OCI-LY1 (cell line): Measurements from ENCODE around the gene GPR3.

Experiments used
- H2AFZ ChIP-seq: fragments of 200-600 bp; sonication (generic), shearing (Covaris generic); 2 replicates; pipeline ENCODE4 v1.6.0; 2014; ENCODE audit warnings: antibody characterized with exemption, mild to moderate bottlenecking, low read length
- H3F3A ChIP-seq: fragments of 200-600 bp; sonication (generic), shearing (Covaris generic); 2 replicates; pipeline ENCODE4 v1.6.0; 2014; ENCODE audit warnings: mild to moderate bottlenecking, antibody characterized with exemption, low read length, moderate library complexity; ENCODE audit not compliant: insufficient read depth
- H3K27ac ChIP-seq: fragments of 200-600 bp; sonication (generic); 2 replicates; pipeline ENCODE4 v1.5.1; 2014; ENCODE audit warnings: low read length, mixed run types, mild to moderate bottlenecking, low read depth; ENCODE audit not compliant: poor library complexity, severe bottlenecking
- H3K27me3 ChIP-seq: fragments of 200-600 bp; sonication (generic); 2 replicates; pipeline ENCODE4 v1.6.0; 2014; ENCODE audit warnings: antibody characterized with exemption, mild to moderate bottlenecking, low read length, moderate library complexity; ENCODE audit not compliant: insufficient read depth
- H3K36me3 ChIP-seq: fragments of 200-600 bp; sonication (generic); 2 replicates; pipeline ENCODE4 v1.6.1; 2014; ENCODE audit warnings: mild to moderate bottlenecking, antibody characterized with exemption, low read length, moderate library complexity, mixed read lengths; ENCODE audit not compliant: insufficient read depth
- H3K4me1 ChIP-seq: fragments of 200-600 bp; sonication (generic); 2 replicates; pipeline ENCODE4 v1.5.1; 2014; ENCODE audit warnings: mild to moderate bottlenecking, low read length, moderate library complexity; ENCODE audit not compliant: insufficient read depth, severe bottlenecking
- H3K4me2 ChIP-seq: fragments of 200-600 bp; sonication (generic), shearing (Covaris generic); 2 replicates; pipeline ENCODE4 v1.6.1; 2014; ENCODE audit warnings: low read length
- H3K4me3 ChIP-seq: fragments of 200-600 bp; sonication (generic); 2 replicates; pipeline ENCODE4 v1.5.1; 2014; ENCODE audit warnings: low read length, low read depth, mild to moderate bottlenecking, mixed read lengths; ENCODE audit not compliant: poor library complexity, severe bottlenecking
- H3K79me2 ChIP-seq: fragments of 200-600 bp; shearing (Covaris generic); 2 replicates; pipeline ENCODE4 v1.6.1; 2016; ENCODE audit warnings: mixed run types, low read length, mixed read lengths; ENCODE audit not compliant: insufficient read depth
- H3K9ac ChIP-seq: fragments of 200-600 bp; sonication (generic), shearing (Covaris generic); 2 replicates; pipeline ENCODE4 v1.6.1; 2014; ENCODE audit warnings: mild to moderate bottlenecking, low read length, mixed read lengths
- H3K9me2 ChIP-seq: fragments of 200-600 bp; sonication (generic), shearing (Covaris generic); 2 replicates; pipeline ENCODE4 v1.6.1; 2014; ENCODE audit warnings: low read depth, mild to moderate bottlenecking, low read length, mixed read lengths
- H3K9me3 ChIP-seq: fragments of 200-600 bp; shearing (Covaris generic); 2 replicates; pipeline ENCODE4 v1.6.1; 2014; ENCODE audit warnings: low read length, mixed read lengths
- H4K20me1 ChIP-seq: fragments of 200-600 bp; sonication (generic), shearing (Covaris generic); 2 replicates; pipeline ENCODE4 v1.6.0; 2016; ENCODE audit warnings: mild to moderate bottlenecking, low read length; ENCODE audit not compliant: insufficient read depth
- EZH2 ChIP-seq: fragments of 200-600 bp; sonication (generic), shearing (Covaris generic); IDR thresholded peaks from 2 replicates; pipeline ENCODE4 v1.8.0; 2017; ENCODE audit warnings: borderline replicate concordance, mixed run types, mild to moderate bottlenecking, antibody characterized with exemption, low read length, moderate library complexity, mixed read lengths
- TF ChIP-seq, protein P1 (sequence below): fragments of 200-600 bp; sonication (generic), shearing (Covaris generic); IDR thresholded peaks from 2 replicates; pipeline ENCODE4 v1.5.1; 2017; ENCODE audit warnings: mild to moderate bottlenecking, antibody characterized with exemption, low read length, moderate library complexity, mixed read lengths

Gene GPR3

DNA sequence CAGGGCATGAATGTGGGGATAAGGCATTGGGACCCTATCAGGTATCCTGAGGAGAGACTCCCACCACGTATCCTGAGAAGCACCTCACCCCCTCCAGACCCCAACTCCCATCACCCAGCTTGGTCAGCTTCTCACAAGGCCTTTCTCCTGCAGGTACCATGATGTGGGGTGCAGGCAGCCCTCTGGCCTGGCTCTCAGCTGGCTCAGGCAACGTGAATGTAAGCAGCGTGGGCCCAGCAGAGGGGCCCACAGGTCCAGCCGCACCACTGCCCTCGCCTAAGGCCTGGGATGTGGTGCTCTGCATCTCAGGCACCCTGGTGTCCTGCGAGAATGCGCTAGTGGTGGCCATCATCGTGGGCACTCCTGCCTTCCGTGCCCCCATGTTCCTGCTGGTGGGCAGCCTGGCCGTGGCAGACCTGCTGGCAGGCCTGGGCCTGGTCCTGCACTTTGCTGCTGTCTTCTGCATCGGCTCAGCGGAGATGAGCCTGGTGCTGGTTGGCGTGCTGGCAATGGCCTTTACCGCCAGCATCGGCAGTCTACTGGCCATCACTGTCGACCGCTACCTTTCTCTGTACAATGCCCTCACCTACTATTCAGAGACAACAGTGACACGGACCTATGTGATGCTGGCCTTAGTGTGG, 1.3 kb downstream of the GPR3 start:
- TF ChIP-seq, protein P1, sequence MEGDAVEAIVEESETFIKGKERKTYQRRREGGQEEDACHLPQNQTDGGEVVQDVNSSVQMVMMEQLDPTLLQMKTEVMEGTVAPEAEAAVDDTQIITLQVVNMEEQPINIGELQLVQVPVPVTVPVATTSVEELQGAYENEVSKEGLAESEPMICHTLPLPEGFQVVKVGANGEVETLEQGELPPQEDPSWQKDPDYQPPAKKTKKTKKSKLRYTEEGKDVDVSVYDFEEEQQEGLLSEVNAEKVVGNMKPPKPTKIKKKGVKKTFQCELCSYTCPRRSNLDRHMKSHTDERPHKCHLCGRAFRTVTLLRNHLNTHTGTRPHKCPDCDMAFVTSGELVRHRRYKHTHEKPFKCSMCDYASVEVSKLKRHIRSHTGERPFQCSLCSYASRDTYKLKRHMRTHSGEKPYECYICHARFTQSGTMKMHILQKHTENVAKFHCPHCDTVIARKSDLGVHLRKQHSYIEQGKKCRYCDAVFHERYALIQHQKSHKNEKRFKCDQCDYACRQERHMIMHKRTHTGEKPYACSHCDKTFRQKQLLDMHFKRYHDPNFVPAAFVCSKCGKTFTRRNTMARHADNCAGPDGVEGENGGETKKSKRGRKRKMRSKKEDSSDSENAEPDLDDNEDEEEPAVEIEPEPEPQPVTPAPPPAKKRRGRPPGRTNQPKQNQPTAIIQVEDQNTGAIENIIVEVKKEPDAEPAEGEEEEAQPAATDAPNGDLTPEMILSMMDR: no peak
- no peak for TF ChIP-seq EZH2
- no peaks in the 10 kb centered on the region for H3K36me3 ChIP-seq
- H3K27ac ChIP-seq: no peak overlapping the region
- H3K9ac ChIP-seq: no peak overlapping the region
- no peak overlapping the region for H3K4me2 ChIP-seq
- H3K9me3 ChIP-seq: no peaks in the 10 kb centered on the region
- H3K27me3 ChIP-seq: no peaks in the 10 kb centered on the region
- no peak overlapping the region for H2AFZ ChIP-seq
- no peak overlapping the region for H3K4me3 ChIP-seq
- no peaks in the 10 kb centered on the region for H3K9me2 ChIP-seq
- no peaks in the 10 kb centered on the region for H3F3A ChIP-seq
- H3K79me2 ChIP-seq: no peaks in the 10 kb centered on the region
- H3K4me1 ChIP-seq: peaks cover 18% of the 10 kb centered on the region
- H4K20me1 ChIP-seq: no peaks in the 10 kb centered on the region

DNA sequence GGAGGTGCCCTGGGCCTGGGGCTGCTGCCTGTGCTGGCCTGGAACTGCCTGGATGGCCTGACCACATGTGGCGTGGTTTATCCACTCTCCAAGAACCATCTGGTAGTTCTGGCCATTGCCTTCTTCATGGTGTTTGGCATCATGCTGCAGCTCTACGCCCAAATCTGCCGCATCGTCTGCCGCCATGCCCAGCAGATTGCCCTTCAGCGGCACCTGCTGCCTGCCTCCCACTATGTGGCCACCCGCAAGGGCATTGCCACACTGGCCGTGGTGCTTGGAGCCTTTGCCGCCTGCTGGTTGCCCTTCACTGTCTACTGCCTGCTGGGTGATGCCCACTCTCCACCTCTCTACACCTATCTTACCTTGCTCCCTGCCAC, 1.8 kb downstream of the GPR3 start:
- H3K4me3 ChIP-seq: no peak overlapping the region
- H3K9me2 ChIP-seq: no peaks in the 10 kb centered on the region
- no peak overlapping the region for H3K9ac ChIP-seq
- H2AFZ ChIP-seq: no peak overlapping the region
- no peaks in the 10 kb centered on the region for H3K79me2 ChIP-seq
- no peaks in the 10 kb centered on the region for H3K27me3 ChIP-seq
- no peaks in the 10 kb centered on the region for H3K36me3 ChIP-seq
- no peaks in the 10 kb centered on the region for H4K20me1 ChIP-seq
- H3K9me3 ChIP-seq: no peaks in the 10 kb centered on the region
- H3K27ac ChIP-seq: no peak overlapping the region
- H3K4me1 ChIP-seq: peaks cover 18% of the 10 kb centered on the region
- H3F3A ChIP-seq: no peaks in the 10 kb centered on the region
- TF ChIP-seq, protein P1: no peak
- no peak for TF ChIP-seq EZH2
- H3K4me2 ChIP-seq: no peak overlapping the region

DNA sequence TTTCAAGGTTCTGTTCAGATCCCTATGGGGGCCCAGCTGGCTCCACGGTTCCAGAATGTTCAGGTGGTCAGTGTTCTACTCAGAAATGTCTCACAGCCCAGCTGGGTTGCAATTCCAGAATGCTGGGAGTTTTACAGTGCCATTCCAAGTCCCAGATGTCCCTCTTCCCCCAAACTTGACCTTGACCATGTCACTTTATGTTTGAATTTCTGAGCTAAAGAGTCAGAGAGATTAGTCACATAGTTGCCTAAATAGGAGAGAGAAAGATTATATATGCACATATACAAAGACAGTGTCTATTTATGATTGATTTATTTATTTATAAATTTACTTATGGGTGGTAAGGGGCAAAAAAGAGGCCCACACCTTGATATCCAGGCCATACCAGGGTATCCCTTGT, 2.5 kb downstream of the GPR3 start:
- Histone ChIP-seq H2AFZ (no peak overlapping the region), H3K79me2 (no peaks in the 10 kb centered on the region), H3K27ac (no peak overlapping the region), H3K9me2 (no peaks in the 10 kb centered on the region), H3K4me3 (no peak overlapping the region), H4K20me1 (no peaks in the 10 kb centered on the region), H3K9ac (no peak overlapping the region), H3K27me3 (no peaks in the 10 kb centered on the region), H3K4me2 (no peak overlapping the region), H3F3A (no peaks in the 10 kb centered on the region), H3K36me3 (no peaks in the 10 kb centered on the region), H3K4me1 (peaks cover 18% of the 10 kb centered on the region), H3K9me3 (no peaks in the 10 kb centered on the region)
- TF ChIP-seq EZH2: no peak
- TF ChIP-seq, protein P1: no peak
